Medulla oblongata (tissue), 1 donor: Measurements from ENCODE around the gene OLIG2.

Experiments used
- DNase-seq: peaks from one replicate; pipeline ENCODE4 v3.0.0-alpha.2; 2015; ENCODE audit errors: extremely low spot score

The OLIG2 gene

DNA sequence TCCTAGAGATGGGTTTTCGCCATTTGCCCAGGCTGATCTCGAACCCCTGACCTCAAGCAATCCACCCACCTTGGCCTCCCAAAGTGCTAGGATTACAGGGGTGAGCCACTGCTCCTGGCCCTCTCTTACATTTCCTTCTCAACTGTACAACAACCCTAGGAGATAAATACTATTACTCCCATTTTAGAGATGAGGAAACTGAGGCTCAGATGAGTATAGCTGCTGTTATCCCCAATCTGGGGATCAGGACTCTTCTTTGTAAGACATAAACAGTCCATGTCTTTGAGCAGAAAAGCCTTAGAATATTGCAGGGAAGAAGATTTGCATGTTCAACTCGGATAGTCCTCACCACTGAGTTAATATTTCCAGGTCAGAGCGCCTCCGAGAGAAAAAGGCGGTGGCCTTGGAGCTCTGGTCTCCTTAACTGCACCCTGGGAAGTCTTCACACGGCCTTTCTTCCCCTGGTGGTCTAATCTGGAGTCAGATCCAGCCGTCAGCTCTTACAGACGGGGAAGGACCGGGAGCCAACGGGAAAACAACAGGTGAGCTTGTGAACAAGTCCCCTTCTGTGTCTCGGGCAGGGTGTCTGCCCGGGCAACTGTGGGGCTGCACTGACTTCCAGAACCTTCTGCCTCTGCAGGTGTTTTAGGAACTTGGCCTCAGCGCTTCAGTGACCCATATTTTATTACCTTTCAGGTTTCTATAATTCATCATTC lies 38.3 kb downstream of the OLIG2 start:
- DNase-seq = no peak

DNA sequence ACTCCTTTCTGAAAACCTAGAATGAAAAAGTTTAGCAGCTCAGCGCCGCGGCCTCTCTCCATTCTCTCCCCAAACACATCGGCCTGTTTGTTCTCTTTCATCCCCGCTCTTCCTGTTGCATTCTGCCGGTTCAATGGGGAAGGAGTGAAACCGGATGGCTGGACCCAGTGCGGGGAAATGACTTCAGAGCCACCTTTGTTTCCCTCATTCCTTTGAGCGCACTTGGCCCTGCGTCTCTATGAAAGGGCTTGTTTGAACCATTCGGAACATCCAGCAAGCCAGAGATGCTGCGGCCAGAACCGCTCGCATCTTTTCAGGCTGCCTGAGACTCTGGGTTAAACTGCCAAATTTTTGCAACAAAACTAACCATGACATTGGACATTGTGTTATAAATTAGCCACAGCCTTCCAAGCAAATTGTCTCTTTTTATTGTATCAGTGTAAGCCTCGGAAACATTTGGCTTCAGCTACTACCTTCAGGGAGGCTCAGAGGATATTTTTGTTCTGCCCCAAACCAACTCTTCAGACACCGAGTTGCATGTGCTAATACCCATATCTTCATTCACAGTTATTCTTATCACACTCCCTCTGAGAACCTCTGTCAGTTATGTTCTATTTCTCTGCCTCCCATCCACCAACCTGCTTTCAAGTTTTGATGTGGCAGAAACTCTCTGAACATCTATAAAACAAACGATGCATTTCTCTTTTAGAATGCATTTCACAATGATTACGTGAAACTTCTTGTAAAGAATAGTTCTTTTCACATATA lies 39.1 kb downstream of the OLIG2 start:
- DNase-seq = peak; percentile 80

DNA sequence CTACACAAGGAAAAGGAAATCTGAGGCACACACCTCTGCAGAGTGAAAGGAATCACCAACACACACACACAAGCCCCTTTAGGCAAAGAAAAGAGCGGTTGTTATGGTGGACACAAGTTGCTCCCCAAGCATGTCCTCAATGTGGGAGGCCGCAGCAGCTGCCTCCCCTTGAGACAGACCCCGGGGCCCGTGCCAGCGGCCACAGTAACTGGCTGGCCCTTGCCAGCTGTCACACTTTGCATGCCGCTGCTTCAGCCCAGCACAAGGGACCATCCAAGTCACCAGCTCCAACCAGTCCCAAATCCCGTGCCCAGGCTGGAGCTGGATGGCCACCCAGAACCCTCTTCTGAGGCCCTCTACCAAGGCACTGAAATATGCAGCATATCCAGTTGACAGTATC lies 41.3 kb downstream of the OLIG2 start:
- no peak for DNase-seq

DNA sequence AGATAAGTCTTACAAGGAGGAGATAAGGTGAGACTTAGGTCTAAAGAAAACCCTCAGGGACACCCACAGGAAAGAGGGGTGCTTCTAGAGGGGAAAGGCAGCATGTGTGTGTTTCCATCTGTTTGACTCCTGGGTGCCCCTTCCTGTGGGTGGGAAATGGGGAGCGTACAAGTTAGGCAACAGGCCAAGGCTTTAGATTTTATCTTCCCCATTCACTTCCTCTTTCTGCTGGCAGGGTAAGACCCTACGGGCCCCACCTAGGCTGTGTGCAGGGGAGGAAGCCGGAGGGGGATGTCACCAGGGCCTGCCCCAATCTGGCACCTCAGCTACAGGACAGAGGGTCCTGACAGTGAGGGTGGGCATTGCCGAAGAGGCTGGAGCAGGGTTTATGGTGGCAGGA lies 41.7 kb downstream of the OLIG2 start:
- DNase-seq = no peak

DNA sequence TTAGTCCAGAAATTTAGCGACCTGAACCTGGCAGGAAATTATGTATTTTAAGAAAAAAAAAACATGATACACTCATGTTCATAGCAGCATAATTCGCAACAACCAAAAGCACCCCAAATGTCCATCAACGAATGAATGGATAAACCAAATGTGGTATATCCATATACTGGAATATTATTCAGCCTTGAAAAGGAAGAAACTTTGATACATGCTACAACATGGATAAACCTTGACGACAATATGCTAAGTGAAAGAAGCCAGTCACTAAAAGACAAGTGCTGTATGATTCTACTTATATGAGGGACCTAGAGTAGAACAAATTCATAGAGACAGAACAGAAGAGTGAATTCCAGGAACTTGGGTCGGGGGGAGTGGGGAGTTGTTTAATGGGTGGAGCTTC lies 43.5 kb downstream of the OLIG2 start:
- DNase-seq = no peak

DNA sequence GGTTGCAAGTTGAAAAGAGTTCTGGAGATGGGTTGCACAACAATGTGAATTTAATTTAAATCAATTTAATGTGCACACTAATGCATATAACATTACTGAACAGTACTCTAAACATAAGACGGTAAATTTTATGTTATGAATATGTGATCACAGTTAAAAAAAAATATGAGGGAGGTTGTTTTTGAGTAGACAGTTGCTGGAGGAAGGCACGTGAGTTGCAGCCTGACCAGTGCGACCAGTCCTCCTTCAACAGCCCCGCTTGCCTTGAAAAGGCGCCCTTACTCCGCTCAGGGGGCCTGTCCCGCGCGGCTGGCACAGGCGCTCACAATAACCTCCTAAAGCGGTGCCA lies 43.9 kb downstream of the OLIG2 start:
- no peak for DNase-seq

DNA sequence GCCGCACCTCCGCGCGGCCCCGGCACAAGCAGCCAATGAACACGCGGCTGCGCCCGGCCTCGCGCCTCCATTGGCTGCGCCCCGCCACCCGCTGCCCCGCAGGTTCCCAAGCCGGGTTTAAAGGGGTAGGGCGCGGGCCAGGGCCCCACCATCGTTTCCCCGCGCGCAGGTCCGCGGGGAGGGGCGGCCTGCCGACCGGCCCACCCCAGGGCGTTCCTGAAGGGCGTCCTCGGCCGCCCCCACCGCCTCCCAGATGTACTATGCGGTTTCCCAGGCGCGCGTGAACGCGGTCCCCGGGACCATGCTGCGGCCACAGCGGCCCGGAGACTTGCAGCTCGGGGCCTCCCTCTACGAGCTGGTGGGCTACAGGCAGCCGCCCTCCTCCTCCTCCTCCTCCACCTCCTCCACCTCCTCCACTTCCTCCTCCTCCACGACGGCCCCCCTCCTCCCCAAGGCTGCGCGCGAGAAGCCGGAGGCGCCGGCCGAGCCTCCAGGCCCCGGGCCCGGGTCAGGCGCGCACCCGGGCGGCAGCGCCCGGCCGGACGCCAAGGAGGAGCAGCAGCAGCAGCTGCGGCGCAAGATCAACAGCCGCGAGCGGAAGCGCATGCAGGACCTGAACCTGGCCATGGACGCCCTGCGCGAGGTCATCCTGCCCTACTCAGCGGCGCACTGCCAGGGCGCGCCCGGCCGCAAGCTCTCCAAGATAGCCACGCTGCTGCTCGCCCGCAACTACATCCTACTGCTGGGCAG lies 44.4 kb downstream of the OLIG2 start, which contains the start of gene OLIG1:
Gene OLIG1 (plus strand): TSS at position 148 of the 750 bp plus-strand sequence. CDS start 106 bp downstream, at position 254.
- peak; percentile 75 for DNase-seq

DNA sequence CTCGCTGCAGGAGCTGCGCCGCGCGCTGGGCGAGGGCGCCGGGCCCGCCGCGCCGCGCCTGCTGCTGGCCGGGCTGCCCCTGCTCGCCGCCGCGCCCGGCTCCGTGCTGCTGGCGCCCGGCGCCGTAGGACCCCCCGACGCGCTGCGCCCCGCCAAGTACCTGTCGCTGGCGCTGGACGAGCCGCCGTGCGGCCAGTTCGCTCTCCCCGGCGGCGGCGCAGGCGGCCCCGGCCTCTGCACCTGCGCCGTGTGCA lies 44.9 kb downstream of the OLIG2 start:
- DNase-seq = no peak

DNA sequence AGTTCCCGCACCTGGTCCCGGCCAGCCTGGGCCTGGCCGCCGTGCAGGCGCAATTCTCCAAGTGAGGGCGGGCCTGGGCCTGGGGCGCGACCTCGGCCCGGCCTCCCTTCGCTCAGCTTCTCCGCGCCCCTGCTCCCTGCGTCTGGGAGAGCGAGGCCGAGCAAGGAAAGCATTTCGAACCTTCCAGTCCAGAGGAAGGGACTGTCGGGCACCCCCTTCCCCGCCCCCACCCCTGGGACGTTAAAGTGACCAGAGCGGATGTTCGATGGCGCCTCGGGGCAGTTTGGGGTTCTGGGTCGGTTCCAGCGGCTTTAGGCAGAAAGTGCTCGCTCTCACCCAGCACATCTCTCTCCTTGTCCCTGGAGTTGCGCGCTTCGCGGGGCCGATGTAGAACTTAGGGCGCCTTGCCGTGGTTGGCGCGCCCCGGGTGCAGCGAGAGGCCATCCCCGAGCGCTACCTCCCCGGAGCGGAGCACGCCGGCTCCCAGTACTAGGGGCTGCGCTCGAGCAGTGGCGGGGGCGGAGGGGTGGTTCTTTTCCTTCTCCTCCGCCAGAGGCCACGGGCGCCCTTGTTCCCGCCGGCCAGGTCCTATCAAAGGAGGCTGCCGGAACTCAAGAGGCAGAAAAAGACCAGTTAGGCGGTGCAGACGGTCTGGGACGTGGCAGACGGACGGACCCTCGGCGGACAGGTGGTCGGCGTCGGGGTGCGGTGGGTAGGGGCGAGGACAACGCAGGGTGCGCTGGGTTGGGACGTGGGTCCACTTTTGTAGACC lies 45.4 kb downstream of the OLIG2 start:
- no peak for DNase-seq

DNA sequence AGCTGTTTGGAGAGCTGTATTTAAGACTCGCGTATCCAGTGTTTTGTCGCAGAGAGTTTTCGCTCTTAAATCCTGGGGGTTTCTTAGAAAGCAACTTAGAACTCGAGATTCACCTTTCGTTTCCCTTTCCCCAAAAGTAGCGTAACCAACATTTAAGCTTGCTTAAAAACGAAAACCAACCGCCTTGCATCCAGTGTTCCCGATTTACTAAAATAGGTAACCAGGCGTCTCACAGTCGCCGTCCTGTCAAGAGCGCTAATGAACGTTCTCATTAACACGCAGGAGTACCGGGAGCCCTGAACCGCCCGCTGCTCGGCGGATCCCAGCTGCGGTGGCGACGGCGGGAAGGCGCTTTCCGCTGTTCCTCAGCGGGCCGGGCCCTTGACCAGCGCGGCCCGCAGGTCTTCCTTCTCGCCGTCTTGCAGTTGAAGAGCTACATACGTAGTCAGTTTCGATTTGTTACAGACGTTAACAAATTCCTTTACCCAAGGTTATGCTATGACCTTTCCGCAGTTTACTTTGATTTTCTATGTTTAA lies 46.1 kb downstream of the OLIG2 start:
- no peak for DNase-seq

DNA sequence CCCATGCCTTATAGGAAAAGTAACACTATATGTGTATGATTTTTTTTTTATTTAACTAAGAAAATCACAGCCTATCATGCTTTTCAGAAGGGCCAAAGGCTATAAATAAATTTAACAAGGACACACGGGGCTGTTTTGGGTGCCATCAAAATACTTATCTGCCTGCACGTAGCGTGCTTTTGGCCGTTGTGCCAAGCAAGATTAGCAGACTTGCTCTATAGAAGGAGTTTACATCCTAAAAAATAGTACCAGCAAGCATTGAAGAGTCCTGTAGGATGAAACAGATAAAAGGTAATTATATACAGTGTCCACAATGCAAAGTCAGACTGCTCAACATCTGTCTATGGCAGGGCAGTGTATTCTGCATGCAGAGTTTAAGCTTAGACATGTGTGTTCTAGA lies 47.9 kb downstream of the OLIG2 start:
- DNase-seq = no peak

DNA sequence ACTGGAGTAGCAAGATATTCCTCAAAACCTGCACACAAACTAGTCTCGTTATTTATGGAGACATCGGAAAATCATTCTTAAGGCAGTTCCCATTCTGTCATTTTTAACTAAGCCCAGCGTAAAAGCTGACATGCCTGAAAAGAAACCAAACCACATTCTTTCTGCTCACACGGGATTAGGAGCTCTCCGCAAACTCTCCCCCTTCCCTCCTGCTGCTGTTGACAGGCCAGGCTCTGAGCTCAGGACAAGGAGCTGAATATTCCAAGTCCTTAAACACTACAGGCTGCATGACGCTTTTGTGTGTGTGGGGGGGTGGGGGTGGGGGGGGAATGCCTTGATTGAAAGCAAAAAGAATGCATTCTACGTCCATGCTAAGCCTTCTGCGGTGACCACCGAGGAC lies 49.4 kb downstream of the OLIG2 start:
- no peak for DNase-seq

DNA sequence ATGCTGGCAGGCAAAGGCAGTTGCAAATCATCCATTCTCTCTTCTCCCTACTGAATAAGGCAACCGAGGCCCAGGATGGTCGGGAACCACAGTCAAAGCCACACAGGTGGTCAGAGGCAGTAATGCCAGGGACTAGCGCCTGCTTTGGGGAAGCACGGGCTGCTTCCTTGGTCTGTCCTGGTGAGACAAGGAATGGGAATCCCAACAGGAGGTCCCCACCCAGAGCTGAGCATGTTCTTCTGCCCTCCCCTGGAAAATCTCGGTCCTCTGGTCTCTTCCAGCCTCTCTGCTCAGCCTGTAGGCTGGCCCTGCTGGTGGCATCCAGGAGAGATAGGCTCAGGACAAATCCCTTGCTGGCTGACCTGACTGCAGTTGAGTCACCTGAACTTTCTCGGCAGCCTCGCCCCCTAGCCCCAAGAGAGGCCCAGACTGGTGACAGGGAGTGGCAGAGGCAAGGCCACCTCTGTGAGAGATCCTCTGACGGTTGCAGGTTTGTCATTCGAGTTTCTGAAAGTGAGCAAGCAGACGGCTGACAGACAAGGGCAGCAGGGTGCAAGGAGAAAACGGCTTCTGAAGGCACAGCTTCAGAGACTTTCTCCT lies 50.0 kb downstream of the OLIG2 start:
- DNase-seq = no peak

DNA sequence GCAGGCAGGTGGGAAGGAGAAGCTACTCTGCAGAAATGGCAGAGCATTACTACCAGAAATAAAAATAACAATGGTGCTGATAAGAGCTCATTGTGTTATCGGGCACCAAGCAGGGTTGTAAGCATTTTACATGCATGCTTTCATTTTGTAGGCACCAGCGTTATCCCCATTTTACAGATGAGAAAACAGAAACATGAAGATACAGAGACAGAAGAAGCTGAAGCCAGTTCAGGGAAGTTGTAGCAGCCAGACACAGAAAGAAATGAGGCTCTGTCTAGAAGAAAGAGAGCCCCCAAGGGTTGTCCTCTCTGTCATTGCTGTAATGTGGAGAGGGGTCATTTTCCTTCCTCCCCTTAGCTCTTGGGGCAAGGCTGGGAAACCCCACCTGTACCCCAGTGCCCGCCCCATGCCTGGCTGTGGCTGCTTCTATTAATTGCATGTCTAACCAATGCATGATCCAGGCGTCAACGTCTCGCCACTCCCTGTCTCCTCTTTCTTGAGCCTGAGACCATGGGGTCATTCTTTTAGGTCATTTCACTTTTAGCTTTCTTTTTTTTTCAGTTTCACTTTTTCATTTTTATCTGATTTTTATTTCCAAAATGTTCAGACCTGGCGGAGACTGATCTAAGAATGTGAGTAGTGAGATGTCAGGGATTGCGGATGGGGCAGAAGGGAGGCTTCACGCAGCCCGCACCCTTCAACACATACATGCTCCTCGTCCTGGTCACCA lies 51.0 kb downstream of the OLIG2 start:
- no peak for DNase-seq
